Stimulated activated naive CD4-positive, alpha-beta T cell (primary cell): Measurements from ENCODE around the gene HCN2.
"Not testable (repeated sequence)": the region's sequence is repeated elsewhere in the genome, so short reads cannot be mapped to it uniquely, and the experiment has no call there.

Experiments
- DNase-seq, 6 experiments: peaks; one replicate each; lab custom pipeline; 2025; lab: John Stamatoyannopoulos, UW

HCN2 gene

DNA sequence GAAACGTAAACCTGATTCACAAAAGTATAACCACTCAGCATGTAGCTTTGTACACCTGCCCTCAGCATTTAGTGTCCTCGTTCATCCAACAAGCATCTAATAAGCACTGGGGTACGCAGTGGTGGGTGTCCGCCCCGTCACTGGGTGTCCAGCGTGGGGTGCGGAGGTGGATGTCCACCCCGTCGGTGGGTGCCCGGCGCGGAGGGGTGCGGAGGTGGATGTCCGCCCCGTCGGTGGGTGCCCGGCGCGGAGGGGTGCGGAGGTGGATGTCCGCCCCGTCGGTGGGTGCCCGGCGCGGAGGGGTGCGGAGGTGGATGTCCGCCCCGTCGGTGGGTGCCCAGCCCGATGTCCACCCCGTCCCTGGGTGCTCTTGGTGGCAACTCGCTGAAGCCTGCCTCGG, 4.5 kb upstream of the HCN2 start:
- DNase-seq: not testable (repeated sequence)

DNA sequence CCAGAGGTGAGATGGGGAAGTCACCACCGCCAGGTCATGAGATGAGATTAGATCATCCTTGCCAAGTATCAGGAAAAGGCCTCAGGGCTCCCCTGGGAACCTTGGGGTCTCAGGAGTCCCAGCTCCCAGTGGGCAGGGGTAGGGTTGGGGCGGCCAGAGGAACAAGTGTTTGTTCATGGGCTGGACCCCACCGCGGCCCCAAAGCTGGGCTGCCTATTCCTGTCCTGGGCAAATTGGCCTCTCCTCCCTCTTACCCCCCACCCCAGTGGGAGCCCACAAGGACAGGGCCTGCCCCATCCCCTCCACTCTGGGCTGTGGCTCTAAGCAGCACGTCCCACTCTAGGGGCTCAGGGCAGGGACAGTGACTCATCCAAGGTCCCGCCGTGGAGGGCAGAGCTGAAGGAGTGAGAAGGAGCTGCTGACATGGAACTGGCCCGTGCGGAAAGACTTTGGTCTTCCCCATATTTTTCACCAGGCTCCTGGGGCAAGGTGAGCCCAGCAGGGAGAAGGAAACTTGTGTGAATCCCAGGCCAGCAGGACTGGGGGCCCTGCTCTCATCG, 4.0 kb upstream of the HCN2 start:
- no peak for DNase-seq

DNA sequence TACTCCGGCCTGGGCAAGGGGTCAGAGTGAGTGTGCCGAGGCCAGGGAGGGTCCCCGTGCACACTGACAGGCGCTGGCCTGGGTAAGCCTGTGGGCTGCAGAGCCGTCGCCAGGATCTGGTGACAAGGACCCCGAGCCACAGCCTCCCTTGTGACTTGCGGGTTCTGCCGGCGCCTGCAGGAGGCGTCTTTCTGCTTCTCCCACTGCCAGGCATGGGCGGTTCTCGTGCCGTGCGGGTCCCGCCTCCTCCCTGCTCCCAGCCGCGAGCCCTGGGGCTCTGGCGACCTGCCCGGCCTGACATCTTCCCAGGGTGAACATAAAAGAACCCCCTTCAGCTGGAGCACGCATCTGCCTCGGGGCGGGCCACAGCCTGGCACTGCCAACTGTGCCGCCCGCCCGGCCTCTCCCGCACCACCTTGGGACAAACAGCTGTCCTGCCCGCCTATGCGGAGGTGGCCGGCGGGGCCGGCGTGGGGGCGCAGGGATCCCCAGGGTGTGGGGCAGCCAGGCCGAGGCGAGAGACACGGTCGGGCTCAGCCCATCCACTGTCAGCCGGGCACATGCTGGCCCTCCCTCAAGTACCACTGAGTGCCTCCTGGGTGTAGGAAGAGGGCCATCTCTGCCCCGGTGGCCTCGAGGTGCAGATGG, 1.5 kb upstream of the HCN2 start:
- peak; percentile 21 to 65 (median 52) for DNase-seq

- DNase-seq: peak in 2 of 6 experiments; percentile 38 to 43
These were observed 664 bp upstream of the HCN2 start for GRCh38 chr19:588741-589692.

DNA sequence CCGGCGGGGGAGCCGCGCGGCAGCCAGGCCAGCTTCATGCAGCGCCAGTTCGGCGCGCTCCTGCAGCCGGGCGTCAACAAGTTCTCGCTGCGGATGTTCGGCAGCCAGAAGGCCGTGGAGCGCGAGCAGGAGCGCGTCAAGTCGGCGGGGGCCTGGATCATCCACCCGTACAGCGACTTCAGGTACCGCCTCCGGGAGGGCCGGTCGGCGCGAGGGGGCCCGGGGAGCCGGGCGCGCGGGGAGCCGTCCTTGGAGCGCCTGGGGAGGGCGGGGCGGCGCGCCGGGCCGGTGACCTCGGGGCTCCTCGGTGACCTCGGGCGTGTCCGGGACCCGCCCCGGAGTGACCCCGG, 690 bp downstream of the HCN2 start:
- peak in 4 of 6 experiments; percentile 10 to 34 (median 22) for DNase-seq

DNA sequence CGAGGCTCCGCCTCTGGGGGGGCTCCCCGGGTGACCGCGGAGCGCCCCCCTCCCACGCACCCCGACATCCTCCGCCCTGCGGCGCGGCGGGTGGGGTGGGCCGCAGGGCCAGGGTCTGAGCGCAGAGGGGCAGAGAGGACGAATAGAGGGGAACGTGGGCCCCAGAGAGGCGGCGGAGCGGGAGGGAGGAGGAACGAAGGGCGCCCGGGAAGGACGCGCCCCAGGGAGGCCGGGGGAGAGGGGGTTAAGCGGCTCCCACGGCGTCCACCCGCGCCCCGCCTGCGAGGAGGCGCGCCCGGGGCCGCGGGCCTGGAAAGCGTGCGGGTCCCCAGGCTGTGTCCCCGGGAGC, 1.0 kb downstream of the HCN2 start:
- no peak for DNase-seq

- no peak for DNase-seq
These were observed 1.6 kb downstream of the HCN2 start for GRCh38 chr19:591099-591958.

GRCh38 chr19:592101-592500, 2.4 kb downstream of the HCN2 start:
- no peak for DNase-seq

GRCh38 chr19:593055-593454, 3.4 kb downstream of the HCN2 start:
- no peak for DNase-seq

DNA sequence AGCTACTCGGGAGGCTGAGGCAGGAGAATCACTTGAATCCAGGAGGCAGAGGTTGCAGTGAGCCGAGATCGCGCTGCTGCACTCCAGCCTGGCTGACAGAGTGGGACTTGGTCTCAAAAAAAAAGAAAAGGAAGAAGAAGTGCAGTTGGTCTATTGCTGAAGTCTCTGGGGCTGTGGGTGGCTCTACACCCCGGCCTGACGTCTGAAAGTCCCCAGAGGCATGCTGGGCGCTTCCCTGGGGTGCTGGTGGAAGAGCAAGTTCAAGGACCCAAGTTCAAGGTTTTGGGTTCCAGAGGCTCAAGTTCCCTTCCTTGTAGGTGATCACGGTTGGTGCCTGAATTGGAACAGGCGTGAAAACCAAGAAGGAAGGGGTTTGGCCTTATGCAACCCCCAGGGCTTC, 3.8 kb downstream of the HCN2 start:
- no peak for DNase-seq

GRCh38 chr19:594265-594870, 4.7 kb downstream of the HCN2 start:
- DNase-seq: no peak

- no peak for DNase-seq
These were observed 5.9 kb downstream of the HCN2 start for GRCh38 chr19:595326-596262.

DNA sequence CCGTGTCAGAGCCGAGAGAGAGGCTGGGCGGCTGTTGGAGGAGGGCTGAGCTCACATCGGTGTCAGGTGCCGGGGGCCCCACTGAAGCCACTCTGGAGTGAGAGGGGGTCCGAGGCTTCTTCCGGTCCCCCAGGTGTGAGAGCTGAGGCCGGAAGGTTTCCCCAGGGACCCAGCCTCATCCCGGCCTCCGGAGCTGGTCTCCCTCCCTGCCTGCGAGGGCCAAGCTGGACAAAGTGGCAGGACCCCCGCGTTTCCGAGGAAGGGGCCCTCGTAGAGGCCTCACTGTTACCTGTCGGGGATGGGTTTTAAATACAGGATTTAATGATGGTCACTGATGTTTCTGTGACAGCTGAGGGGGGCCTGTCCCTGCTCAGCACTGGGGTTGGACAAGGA, 6.6 kb downstream of the HCN2 start:
- no peak for DNase-seq

- no peak for DNase-seq
These were observed 8.0 kb downstream of the HCN2 start for GRCh38 chr19:597406-598315.

DNA sequence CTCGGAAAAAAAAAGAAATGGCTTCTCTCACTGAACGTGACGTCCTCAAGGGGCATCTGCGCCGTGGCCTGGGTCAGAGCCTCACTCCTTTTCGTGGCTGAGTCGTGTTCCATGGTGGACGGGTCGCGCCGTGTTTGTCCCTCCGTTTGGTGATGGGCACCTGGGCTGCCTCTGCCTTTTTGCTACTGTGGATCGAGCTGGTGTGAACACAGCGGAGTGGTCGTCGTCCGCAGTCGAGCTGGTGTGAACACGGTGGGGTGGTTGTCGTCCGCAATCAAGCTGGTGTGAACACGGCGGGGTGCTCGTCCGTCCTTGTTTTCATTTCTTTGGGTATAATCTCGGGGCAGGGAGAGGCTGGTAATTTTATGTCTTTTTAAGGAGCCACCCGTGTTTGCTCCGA, 11.6 kb downstream of the HCN2 start:
- no peak for DNase-seq

- DNase-seq: no peak
These were observed 12.1 kb downstream of the HCN2 start for GRCh38 chr19:601790-602189.

GRCh38 chr19:602391-603301, 13.0 kb downstream of the HCN2 start:
- no peak for DNase-seq

- not testable (repeated sequence) for DNase-seq
These were observed 13.6 kb downstream of the HCN2 start for GRCh38 chr19:603302-603639.

GRCh38 chr19:603779-604178, 14.1 kb downstream of the HCN2 start:
- peak in 2 of 6 experiments; percentile 14 to 30 for DNase-seq
